ENCODE measurements around the gene MYO3A.
"Not testable (repeated sequence)": the region's sequence is repeated elsewhere in the genome, so short reads cannot be mapped to it uniquely, and the experiment has no call there.

Gene MYO3A

GRCh38 chr10:25988583-25988982, 54.6 kb downstream of the MYO3A start:
- no peak for DNase-seq

GRCh38 chr10:25989951-25990350, 55.9 kb downstream of the MYO3A start:
- no peak for DNase-seq

DNA sequence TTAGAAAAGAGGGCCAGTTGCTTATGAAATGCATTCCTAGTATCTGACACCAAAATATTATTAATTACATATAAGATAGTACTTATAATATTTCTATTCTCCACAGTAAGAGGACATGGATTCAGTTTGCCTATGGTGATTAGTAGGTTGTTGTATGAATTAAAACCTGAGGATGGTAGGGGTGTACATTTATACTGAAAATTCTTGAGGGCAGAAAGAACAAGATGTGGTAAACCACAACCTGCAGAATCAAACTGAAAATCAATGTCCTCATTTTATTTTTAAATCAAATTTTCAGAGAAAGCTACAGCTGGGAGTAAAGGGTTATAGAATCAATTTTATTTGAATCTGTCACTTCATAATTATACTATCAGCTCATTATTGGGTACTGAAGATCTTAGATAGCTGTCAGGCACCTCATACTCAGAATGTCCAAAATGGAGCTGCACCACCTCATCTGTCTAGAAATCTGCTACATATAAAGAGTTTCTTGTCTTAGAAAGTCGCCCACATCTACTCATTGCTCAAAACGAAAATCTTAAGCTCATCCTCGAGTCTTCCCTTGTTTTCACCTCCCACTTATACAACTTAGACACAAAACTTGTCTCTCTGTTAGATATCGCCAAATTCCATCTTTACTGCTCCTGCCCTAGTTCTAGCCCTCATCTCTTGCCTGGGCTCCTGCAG, 65.4 kb downstream of the MYO3A start:
- no peak for DNase-seq

DNA sequence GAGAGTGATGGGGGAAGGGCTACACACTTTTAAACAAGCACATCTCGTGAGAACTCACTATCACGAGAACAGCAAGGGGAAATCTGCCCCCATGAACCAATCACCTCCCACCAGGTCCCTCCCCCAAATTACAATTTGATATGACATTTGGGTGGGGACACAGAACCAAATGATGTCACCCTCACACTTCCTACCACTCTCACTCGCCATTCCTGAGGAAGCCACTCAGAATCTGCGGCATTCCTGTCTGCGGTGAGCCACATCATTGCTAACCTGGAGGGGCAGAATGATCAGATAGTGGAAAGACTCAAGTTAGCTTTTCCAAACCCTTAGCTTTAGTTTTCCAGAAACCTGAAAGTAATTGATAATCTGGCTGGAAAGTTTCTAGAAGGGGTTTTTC, 66.9 kb downstream of the MYO3A start:
- no peak for DNase-seq

- DNase-seq, result not testable (repeated sequence)
These were observed 68.4 kb downstream of the MYO3A start for GRCh38 chr10:26002466-26002865.

DNA sequence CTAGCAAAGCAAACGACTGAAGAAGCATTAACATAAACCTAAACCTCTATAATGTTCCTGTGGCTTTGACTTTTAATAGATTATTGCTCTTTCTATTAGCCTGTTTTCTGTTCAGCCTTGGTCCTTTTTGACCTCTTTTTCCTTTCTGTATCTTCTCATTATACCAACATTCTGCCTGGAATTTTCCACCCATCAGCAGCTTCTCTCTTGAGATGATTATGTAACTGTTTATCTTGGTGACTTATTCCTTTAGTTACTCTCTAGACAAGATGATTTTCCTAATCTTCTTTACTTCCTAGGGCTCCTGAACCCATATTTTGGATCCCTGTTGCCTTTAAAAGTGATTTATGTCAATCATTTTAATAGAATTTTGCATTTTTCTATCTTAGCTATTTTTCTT, 81.1 kb downstream of the MYO3A start:
- no peak for DNase-seq

GRCh38 chr10:26022831-26023230, 88.8 kb downstream of the MYO3A start:
- DNase-seq, result no peak

DNA sequence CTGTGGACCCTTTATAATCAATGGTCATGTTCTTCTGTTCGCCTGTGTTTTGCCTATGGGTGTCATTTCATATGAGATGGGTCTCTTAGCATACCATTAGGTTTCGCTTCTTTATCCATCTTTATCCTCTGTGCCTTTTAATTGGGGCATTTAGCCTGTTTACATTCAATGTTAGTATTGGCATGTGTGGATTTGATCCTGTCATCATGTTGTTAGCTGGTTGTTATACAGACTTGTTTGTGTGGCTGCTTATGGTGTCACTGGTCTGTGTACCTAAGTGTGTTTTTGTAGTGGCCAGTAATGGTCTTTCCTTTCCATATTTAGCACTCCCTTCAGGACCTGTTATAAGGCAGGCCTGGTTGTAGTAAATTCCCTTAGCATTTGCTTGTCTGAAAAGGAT, 90.3 kb downstream of the MYO3A start:
- DNase-seq, result no peak

- no peak for DNase-seq
These were observed 91.5 kb downstream of the MYO3A start for GRCh38 chr10:26025523-26025922.

GRCh38 chr10:26029858-26030257, 95.8 kb downstream of the MYO3A start:
- DNase-seq, result no peak

GRCh38 chr10:26031300-26031699, 97.3 kb downstream of the MYO3A start:
- no peak for DNase-seq

- no peak for DNase-seq
These were observed 109.4 kb downstream of the MYO3A start for GRCh38 chr10:26043469-26043868.

DNA sequence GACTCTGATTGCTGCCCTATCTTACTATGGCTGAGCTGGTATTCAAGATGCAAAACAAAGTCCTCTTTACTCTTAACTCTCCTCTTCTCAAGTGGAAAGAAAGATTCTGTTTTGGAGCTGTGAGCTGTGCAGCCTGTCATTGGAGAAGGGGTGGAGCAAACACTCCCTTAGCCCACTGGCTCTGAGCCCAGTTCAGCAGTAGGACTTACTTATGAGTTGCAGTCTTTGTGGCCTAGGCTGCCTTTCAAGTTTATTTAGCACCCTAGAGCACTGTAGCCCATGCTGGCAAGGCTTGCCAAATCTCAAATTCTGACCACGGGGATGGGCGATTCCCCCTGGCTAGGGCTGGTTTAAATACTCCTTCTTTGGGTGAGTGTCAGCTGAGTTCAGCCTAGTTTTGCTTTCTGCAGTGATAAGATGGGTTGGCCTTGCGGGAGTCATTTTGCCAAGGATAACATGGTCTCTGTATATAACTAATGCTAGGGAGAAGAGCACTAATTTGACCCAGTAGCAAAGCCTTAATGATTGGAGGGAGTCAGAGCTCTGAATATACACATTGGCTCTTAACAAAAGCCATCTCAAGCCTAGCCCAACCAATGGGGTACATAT, 110.2 kb downstream of the MYO3A start:
- no peak for DNase-seq

DNA sequence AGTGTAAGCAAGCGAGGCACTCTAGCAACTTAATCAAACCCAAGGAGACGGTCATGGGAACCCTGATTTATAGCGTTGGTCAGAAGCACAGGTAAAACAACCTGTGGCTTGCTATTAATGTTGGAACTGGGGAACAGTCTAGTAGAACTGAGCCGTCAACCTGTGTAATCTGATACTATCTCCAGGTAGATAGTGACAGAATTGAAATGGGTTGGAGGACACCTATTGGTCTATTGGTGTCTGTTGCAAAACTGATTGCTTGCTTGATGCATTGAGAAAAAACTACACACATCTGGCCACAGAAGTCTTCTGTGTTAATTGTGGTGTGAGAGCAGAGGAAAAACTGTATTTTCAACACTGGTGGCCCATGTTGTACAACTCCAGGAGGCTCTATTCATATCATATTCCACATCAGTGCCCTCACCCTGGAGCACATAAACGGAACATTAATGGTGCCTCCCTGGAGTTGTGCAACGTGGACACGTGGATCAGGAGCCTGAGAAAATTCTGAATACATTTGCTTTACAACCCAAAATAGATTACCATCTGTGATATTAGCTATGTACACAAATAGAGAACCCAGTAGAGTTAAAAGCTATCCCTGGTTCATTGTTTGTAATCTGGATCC, 112.2 kb downstream of the MYO3A start:
- DNase-seq, result no peak

DNA sequence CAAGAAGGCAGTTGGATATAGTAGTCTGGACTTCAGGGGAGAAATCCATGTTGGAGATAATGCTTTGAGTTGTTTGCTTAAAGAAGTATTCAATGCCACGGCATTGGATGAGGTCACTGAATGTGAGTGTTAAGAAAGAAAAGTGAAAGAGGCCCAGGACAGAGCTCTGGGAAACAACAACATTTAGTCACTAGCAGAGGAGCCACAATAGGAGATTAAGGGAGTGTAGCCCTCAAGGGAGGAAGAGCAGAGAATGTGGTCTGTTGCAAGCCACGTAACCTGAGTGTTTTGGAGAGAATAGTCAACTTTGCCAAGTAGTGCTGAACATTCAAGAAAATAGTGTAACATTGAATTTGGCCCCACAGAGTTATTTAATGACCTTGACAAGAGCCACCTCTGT, 114.7 kb downstream of the MYO3A start:
- DNase-seq, result no peak

- DNase-seq, result no peak
These were observed 118.3 kb downstream of the MYO3A start for GRCh38 chr10:26052326-26052725.

DNA sequence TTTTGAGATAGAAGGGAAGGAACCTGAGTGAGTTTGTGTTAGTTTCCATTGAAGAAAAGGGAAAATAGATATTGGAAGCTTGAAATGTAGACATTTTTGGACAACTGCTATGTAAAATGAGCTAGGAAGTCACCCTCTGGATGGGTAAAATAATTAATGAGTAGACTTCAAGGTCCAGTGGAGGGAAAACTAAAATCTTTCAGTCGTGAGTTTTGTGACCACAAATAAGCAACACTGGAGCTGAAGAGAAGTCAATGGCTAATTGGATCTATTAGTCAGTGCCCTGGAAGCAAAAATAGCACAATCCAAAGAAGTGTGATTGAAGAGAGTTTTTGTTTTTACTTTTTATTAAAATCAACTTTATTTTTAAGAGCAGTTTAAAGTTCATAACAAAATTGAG, 123.4 kb downstream of the MYO3A start:
- no peak for DNase-seq

GRCh38 chr10:26064106-26064505, 130.1 kb downstream of the MYO3A start:
- no peak for DNase-seq

- no peak for DNase-seq
These were observed 133.7 kb downstream of the MYO3A start for GRCh38 chr10:26067680-26068079.

GRCh38 chr10:26080971-26081370, 146.9 kb downstream of the MYO3A start:
- DNase-seq, result not testable (repeated sequence)

GRCh38 chr10:26081459-26081858, 147.4 kb downstream of the MYO3A start:
- no peak for DNase-seq

DNA sequence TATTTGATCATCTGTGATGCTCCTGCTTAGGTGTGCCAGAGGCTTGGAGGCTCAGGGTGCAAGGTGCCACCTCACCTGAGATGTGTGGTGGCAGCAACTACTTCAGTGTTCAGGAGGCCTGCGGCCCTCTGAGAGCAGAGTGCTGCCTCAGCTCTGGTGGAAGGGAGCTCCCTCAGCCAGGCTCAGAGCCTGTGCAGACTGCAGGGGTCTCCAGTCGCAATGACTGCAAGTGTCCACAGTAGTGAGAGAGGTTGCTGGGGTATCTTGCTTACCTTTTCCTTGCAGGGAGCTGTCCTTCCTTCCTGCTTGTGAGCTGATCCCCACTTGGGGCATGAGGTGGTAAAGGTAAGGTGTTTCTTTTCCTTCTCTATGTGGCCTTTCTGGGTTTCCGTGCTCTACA, 151.5 kb downstream of the MYO3A start:
- DNase-seq, result no peak

DNA sequence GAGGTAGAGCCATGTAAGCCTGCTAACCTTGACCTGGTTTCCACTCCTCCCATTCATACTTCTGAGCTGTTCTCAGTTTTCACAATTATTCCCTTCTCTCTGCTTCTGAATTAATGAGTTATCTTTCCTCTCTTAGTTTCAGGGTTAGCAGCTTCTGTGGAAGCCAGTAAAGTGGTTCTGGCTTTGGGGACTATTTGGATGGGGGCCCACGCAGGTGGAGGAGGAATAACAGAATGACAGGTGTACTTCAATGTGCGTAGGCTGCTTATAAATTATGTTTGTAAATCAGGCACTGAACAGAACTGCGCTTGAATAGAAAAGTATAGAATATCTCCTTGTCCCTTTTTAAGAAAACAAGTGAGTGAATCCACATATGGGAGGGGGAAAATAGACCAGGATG, 153.6 kb downstream of the MYO3A start:
- no peak for DNase-seq

DNA sequence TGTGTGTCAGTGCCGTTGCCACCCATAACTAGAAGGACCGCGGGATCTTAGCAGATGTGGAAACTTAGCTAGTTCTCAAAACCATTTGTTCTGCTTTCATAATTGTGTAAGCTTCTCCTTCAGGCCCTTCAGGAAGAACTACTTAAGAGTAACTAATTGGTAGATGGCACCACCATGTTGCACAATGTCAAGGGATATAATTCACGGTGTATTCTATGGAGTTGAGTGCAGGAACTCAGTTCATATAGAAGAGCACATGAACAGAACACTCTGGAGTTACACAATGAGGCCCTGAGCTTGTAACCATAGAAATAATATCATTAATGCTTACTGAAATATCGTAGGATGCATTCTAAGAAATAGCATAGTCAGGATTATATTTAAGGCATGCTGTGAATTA, 156.0 kb downstream of the MYO3A start:
- DNase-seq, result no peak

DNA sequence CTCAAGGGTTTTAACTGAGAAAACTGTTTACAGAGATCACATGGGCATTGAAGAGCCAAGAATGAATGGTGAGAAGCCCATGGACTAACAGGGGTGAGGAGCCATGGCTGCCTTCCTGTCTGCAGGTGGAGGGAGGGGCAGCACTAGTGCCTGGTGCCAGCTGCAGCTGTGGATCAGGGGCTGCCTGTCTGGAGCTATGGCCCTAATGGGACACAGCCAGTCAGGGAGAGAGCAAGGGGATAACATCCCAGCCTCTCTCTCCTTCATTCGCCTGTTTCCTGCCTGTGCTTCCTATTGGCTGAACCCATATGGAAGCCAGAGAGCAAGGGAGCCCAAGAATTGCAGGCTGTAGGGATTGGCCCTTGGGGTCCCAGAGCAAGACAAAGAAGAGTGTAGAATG, 156.7 kb downstream of the MYO3A start:
- no peak for DNase-seq
